AG09309 (cell line): ENCODE results near the gene PPP2R5C.

Experiments
- DNase-seq: peaks from one replicate; pipeline ENCODE4 v3.0.0-alpha.2; 2010; ENCODE audit warnings: low read depth
- H3K4me3 ChIP-seq: 2 replicates; pipeline ENCODE4 v1.5.1; 2011; ENCODE audit warnings: mild to moderate bottlenecking, low read depth, low read length, moderate library complexity; ENCODE audit not compliant: control insufficient read depth
- CTCF ChIP-seq: IDR thresholded peaks from 2 replicates; pipeline ENCODE4 v1.5.1; 2011; ENCODE audit warnings: mild to moderate bottlenecking, low read depth, low read length, inconsistent platforms; ENCODE audit not compliant: insufficient read depth, control insufficient read depth; ENCODE audit errors: missing control alignments

The PPP2R5C gene

DNA sequence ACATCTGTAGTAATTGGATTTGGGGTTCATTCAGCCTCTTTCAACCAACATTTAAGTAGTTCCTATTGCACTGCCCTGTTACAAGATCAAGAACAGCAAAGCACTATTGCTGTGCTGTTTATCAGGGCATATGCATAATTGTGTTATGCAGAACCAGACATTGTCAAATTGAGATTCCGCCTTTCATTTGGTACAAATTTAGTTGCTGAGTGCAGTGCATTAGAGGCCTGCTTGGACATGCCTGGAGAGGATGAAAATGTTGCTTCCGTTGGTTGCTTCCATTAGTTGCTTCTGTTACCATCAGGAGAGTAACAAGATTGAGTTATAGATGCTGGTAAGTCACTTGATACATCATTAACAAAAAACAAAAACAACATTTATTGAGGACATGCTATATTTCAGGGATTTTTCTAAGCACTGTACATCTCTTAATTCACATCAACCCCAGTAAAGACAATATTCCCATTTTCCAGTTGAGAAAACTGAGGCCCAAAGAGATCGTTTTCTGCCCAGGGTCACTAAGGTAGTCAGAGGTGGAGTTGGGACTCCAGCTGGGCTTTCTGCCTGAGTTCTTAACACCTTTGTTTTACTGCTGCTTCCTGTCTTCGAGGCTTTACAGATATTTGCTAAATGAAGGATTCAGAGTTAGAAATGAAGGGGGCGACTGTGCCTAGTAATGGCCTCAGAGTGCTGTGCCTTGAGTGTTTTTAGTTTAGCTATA is 79.3 kb downstream of the PPP2R5C start:
- H3K4me3 ChIP-seq: no peak overlapping the region
- DNase-seq: no peak
- TF ChIP-seq CTCF: no peak

DNA sequence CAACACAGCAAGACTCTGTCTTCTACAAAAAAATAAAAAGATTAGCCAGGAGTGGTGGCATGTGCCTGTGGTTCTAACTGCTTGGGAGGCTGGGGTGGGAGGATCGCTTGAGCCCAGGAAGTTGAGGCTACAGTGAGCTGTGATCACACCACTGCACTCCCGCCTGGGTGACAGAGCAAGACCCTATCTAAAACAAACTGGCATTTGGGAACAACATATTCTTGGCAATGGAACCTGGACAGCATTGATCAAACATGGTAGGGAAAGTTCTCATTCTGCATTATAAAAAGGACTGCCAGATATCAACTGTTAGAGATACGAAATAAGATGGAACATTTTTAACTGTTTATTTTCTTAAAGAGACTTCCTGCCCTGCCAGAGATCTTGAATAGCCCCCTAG is 81.5 kb downstream of the PPP2R5C start:
- TF ChIP-seq CTCF: no peak
- H3K4me3 ChIP-seq: no peak overlapping the region
- DNase-seq: no peak

DNA sequence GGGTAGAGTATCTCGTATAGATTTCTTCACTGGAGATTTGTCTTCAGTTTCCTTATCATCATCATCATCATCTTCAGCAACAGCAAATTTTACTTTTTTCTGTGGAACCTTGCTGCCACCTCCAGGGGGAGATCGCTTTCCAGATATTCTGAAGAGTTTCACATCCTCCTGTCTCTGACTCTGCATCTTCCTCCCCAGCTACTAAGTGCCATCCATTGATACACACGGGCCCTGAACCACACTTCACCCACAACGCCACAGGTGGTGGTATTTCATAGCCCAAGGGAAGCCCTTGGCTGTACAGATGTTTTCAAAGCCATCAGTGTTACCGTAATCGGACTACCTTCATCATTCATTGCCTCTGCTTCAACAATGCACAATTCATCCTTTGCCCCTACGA is 82.2 kb downstream of the PPP2R5C start:
- H3K4me3 ChIP-seq: no peak overlapping the region
- TF ChIP-seq CTCF: peak; percentile 18
- DNase-seq: no peak

- DNase-seq: no peak
- H3K4me3 ChIP-seq: no peak overlapping the region
- TF ChIP-seq CTCF: no peak
Measured at GRCh38 chr14:101844219-101844618, 82.7 kb downstream of the PPP2R5C start.

GRCh38 chr14:101844751-101845150 is 83.2 kb downstream of the PPP2R5C start:
- TF ChIP-seq CTCF: no peak
- no peak for DNase-seq
- no peak overlapping the region for H3K4me3 ChIP-seq

DNA sequence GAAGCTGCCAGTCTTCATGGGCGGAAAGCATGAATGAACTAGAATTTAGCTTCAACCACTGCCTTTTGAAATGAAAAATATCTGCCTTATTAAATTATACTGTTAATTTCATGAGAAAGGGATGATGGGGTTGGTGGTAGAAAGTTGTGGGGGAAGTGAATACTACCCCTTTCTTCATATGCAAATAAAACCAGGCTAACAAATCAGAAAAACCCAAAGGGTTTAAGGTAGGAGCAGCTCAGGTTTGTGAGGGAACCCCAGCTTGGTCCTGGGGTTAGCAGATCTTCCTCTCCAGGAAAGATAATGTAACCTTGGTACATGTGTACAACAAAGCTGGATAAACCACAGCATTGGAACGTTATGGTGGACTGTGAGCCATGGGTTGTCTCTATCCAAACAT is 84.0 kb downstream of the PPP2R5C start:
- TF ChIP-seq CTCF: no peak
- H3K4me3 ChIP-seq: no peak overlapping the region
- no peak for DNase-seq
